Natural killer cell (primary cell): ENCODE data around the gene S1PR3. TPM values are rescaled to one million over a fixed set of nuclear protein-coding genes. Genes with fewer than 3 reads are reported as not detected.

Experiments used
- ATAC-seq, 3 donors: fragments of 150-1000 bp in 2 of 3; fragments of 200-7000 bp in 1 of 3; cut with Tn5 transposase; 1 replicate in 1 of 3; 2 replicates in 2 of 3; pipeline ENCODE4 v1.10.0; 2021; ENCODE audit warnings: mild to moderate bottlenecking in 2 of 3, moderate library complexity in 2 of 3
- DNase-seq, 2 donors: peaks; one replicate each; pipeline versions ENCODE4 v3.0.0 to v3.0.0-alpha.2; 2013 to 2021; ENCODE audit warnings: mixed read lengths in 1 of 2
- H3K27ac ChIP-seq: one replicate; pipeline ENCODE4 v1.5.1; 2013; ENCODE audit warnings: mild to moderate bottlenecking, low read length
- H3K27me3 ChIP-seq: one replicate; pipeline ENCODE4 v1.6.1; 2013; ENCODE audit warnings: low read length; ENCODE audit not compliant: control insufficient read depth, insufficient read depth
- H3K36me3 ChIP-seq: one replicate; pipeline ENCODE4 v1.6.1; 2013; ENCODE audit warnings: low read length; ENCODE audit not compliant: control insufficient read depth, insufficient read depth
- H3K4me1 ChIP-seq: one replicate; pipeline ENCODE4 v1.6.1; 2013; ENCODE audit warnings: low read length; ENCODE audit not compliant: control insufficient read depth, insufficient read depth
- H3K4me3 ChIP-seq: one replicate; pipeline ENCODE4 v1.5.1; 2013; ENCODE audit warnings: low read length
- H3K9me3 ChIP-seq: one replicate; pipeline ENCODE4 v1.6.1; 2013; ENCODE audit warnings: low read length; ENCODE audit not compliant: control insufficient read depth, insufficient read depth
- H3K27ac Mint-ChIP-seq, 2 donors: one replicate each; pipeline ENCODE4 v1.8.0; 2022; ENCODE audit warnings: mild to moderate bottlenecking in 2 of 2, mixed read lengths in 2 of 2, moderate library complexity in 1 of 2
- H3K27me3 Mint-ChIP-seq, 2 donors: one replicate each; pipeline ENCODE4 v1.8.0; 2022; ENCODE audit warnings: low read depth in 2 of 2, mixed read lengths in 2 of 2
- H3K36me3 Mint-ChIP-seq: one replicate; pipeline ENCODE4 v1.8.0; 2022; ENCODE audit warnings: mixed read lengths
- H3K4me1 Mint-ChIP-seq, 2 donors: one replicate each; pipeline ENCODE4 v1.8.0; 2022; ENCODE audit warnings: mixed read lengths in 2 of 2
- H3K4me3 Mint-ChIP-seq: one replicate; pipeline ENCODE4 v1.8.0; 2022; ENCODE audit warnings: mild to moderate bottlenecking, moderate library complexity, mixed read lengths
- H3K9me3 Mint-ChIP-seq, 2 donors: one replicate each; pipeline ENCODE4 v1.8.0; 2022; ENCODE audit warnings: mixed read lengths in 2 of 2
- CTCF ChIP-seq: fragments of 200-600 bp; IDR thresholded peaks from one replicate; pipeline ENCODE4 v1.8.0; 2022; ENCODE audit warnings: antibody characterized with exemption
- WGBS: methylation state at CpG from one replicate; pipeline ENCODE4 v1.1.7; 2013; ENCODE audit warnings: missing lambda C conversion rate; ENCODE audit not compliant: insufficient coverage; 5-methylcytosine and 5-hydroxymethylcytosine counted together
- intact Hi-C: fragments of 100-400 bp; cut with micrococcal nuclease; formaldehyde crosslinking; loops from one replicate; pipeline ENCODE4 v1.14.2; 2022
- total RNA-seq, 4 donors: library from RNA; stranded (reverse); fragments of 120-200 nt in 1 of 4; gene quantifications; one replicate each; pipeline versions ENCODE4 v1.2.3 to v1.2.4, GENCODE V29; 2013 to 2022

The S1PR3 gene
- total RNA-seq, 3 donors from 2014 or later (not counting 1 experiment from before 2014, with no cell fraction given), result 1.1 to 1.5 TPM; not detected in 1

- Histone ChIP-seq H3K36me3 (no peaks in the 10 kb centered on the region), H3K4me1 (peaks cover 6% of the 10 kb centered on the region), H3K9me3 (no peaks in the 10 kb centered on the region), H3K27ac (no peak overlapping the region), H3K27me3 (no peaks in the 10 kb centered on the region), H3K4me3 (no peak overlapping the region)
- Mint-ChIP-seq H3K36me3 (no peaks in the 10 kb centered on the region), H3K9me3 (no peaks in the 10 kb centered on the region), H3K27me3 (peaks cover 16 to 61% of the 10 kb centered on the region in 2 donors), H3K27ac (no peak overlapping the region), H3K4me1 (peaks cover 5 to 6% of the 10 kb centered on the region in 2 donors), H3K4me3 (no peak overlapping the region)
- intact Hi-C loops, result no loop called here
- no peak for TF ChIP-seq CTCF
- DNase-seq (no peak), ATAC-seq (no peak)
- 86% methylated on average over 9 of the region's 9 CpGs for WGBS
Observed at GRCh38 chr9:89005323-89005722, 14.1 kb downstream of the S1PR3 start.

- no peaks in the 10 kb centered on the region for H3K36me3 Mint-ChIP-seq
- Histone ChIP-seq H3K27ac (no peak overlapping the region), H3K36me3 (no peaks in the 10 kb centered on the region), H3K4me3 (no peak overlapping the region), H3K4me1 (no peaks in the 10 kb centered on the region), H3K27me3 (no peaks in the 10 kb centered on the region), H3K9me3 (no peaks in the 10 kb centered on the region)
- H3K4me1 Mint-ChIP-seq, result peaks cover 0 to 6% of the 10 kb centered on the region in 2 donors
- ATAC-seq (no peak), DNase-seq (no peak)
- H3K9me3 Mint-ChIP-seq, result no peaks in the 10 kb centered on the region
- no peak for TF ChIP-seq CTCF
- H3K27me3 Mint-ChIP-seq, result peaks cover 16 to 56% of the 10 kb centered on the region in 2 donors
- H3K4me3 Mint-ChIP-seq, result no peak overlapping the region
- intact Hi-C loops, result no loop called here
- WGBS, result 23% methylated on average over 1 of the region's 2 CpGs
- no peak overlapping the region for H3K27ac Mint-ChIP-seq
Observed at GRCh38 chr9:89006267-89006666, 15.0 kb downstream of the S1PR3 start.

GRCh38 chr9:89006996-89007967, 16.0 kb downstream of the S1PR3 start:
- peaks cover 8 to 46% of the 10 kb centered on the region in 2 donors for H3K27me3 Mint-ChIP-seq
- TF ChIP-seq CTCF, result no peak
- no peak overlapping the region for H3K4me3 Mint-ChIP-seq
- WGBS, result 79% methylated on average over 9 of the region's 9 CpGs
- Histone ChIP-seq H3K4me3 (no peak overlapping the region), H3K4me1 (no peaks in the 10 kb centered on the region), H3K27me3 (no peaks in the 10 kb centered on the region), H3K36me3 (no peaks in the 10 kb centered on the region), H3K9me3 (no peaks in the 10 kb centered on the region), H3K27ac (no peak overlapping the region)
- H3K9me3 Mint-ChIP-seq, result no peaks in the 10 kb centered on the region
- no peaks in the 10 kb centered on the region for H3K4me1 Mint-ChIP-seq
- no peak overlapping the region for H3K27ac Mint-ChIP-seq
- no peaks in the 10 kb centered on the region for H3K36me3 Mint-ChIP-seq
- ATAC-seq (no peak), DNase-seq (no peak)
- intact Hi-C loops, result no loop called here
